WTC11 (cell line): ENCODE measurements around the gene STPG2.

Source experiments
- ARID4B ChIP-seq: sonication (generic); formaldehyde crosslinking; IDR thresholded peaks from 2 replicates; pipeline ENCODE4 v1.8.0; 2023; ENCODE audit warnings: missing genetic modification reagents, mild to moderate bottlenecking, borderline replicate concordance
- CTCF ChIP-seq: fragments of 200-600 bp; IDR thresholded peaks from 2 replicates; pipeline ENCODE4 v1.8.0; 2022; ENCODE audit warnings: antibody characterized with exemption
- ELF4 ChIP-seq: sonication (generic); formaldehyde crosslinking; IDR thresholded peaks from 2 replicates; pipeline ENCODE4 v1.8.1; 2022; ENCODE audit warnings: low read depth, mild to moderate bottlenecking, moderate library complexity, missing genetic modification reagents
- ESRRA ChIP-seq: sonication (generic); formaldehyde crosslinking; IDR thresholded peaks from 2 replicates; pipeline ENCODE4 v1.8.1; 2022; ENCODE audit warnings: mild to moderate bottlenecking, missing genetic modification reagents, borderline replicate concordance
- ETV6 ChIP-seq: sonication (generic); formaldehyde crosslinking; IDR thresholded peaks from 2 replicates; pipeline ENCODE4 v1.8.1; 2022; ENCODE audit warnings: mild to moderate bottlenecking, missing genetic modification reagents
- KAT7 ChIP-seq: sonication (generic); formaldehyde crosslinking; IDR thresholded peaks from 2 replicates; pipeline ENCODE4 v1.8.1; 2023; ENCODE audit warnings: missing genetic modification reagents, mild to moderate bottlenecking, borderline replicate concordance
- MYBL2 ChIP-seq: sonication (generic); formaldehyde crosslinking; IDR thresholded peaks from 2 replicates; pipeline ENCODE4 v1.8.1; 2023; ENCODE audit warnings: mild to moderate bottlenecking, moderate library complexity, missing genetic modification reagents
- NFYB ChIP-seq: sonication (generic); formaldehyde crosslinking; conservative IDR thresholded peaks from 2 replicates; pipeline ENCODE4 v1.8.0; 2022; ENCODE audit warnings: low read depth, missing genetic modification reagents
- SP1 ChIP-seq: sonication (generic); formaldehyde crosslinking; conservative IDR thresholded peaks from 2 replicates; pipeline ENCODE4 v1.8.1; 2022; ENCODE audit warnings: missing genetic modification reagents
- ZNF512 ChIP-seq: sonication (generic); formaldehyde crosslinking; IDR thresholded peaks from 2 replicates; pipeline ENCODE4 v1.8.1; 2022; ENCODE audit warnings: missing genetic modification reagents, borderline replicate concordance

- TF ChIP-seq CTCF = no peak
- no peak for TF ChIP-seq ZNF512 (CRISPR knock-in tag)
- no peak for TF ChIP-seq ETV6 (CRISPR knock-in tag)
- TF ChIP-seq MYBL2 (CRISPR knock-in tag) = no peak
- TF ChIP-seq SP1 = no peak
- TF ChIP-seq NFYB (CRISPR knock-in tag) = no peak
- TF ChIP-seq KAT7 (CRISPR knock-in tag) = no peak
- no peak for TF ChIP-seq ELF4 (CRISPR knock-in tag)
- TF ChIP-seq ARID4B = no peak
- TF ChIP-seq ESRRA = no peak
These were observed 611.9 kb downstream of the STPG2 start for GRCh38 chr4:97531351-97531750.
